K562 (cell line): ENCODE data around the gene LTB4R2. TPM values are rescaled to one million over a fixed set of nuclear protein-coding genes. Genes with fewer than 3 reads are reported as not detected.

ENCODE experiments used
- CBX1 ChIP-seq: sonication (generic); IDR thresholded peaks from 2 replicates; pipeline ENCODE4 v1.6.1; 2016; ENCODE audit warnings: antibody characterized with exemption, low read depth, mild to moderate bottlenecking
- E2F4 ChIP-seq: sonication (generic); formaldehyde crosslinking; IDR thresholded peaks from 2 replicates; pipeline ENCODE4 v1.8.0; 2022; ENCODE audit warnings: mild to moderate bottlenecking, low read depth, missing genetic modification reagents
- EP400 ChIP-seq: fragments of 450-650 bp; IDR thresholded peaks from 2 replicates; pipeline ENCODE4 v1.6.1; 2017; ENCODE audit warnings: antibody characterized with exemption, mild to moderate bottlenecking, moderate library complexity
- EZH2 ChIP-seq: IDR thresholded peaks from 2 replicates; pipeline ENCODE4 v1.6.1; 2012; ENCODE audit warnings: low read depth, mild to moderate bottlenecking, inconsistent platforms, low read length, borderline replicate concordance
- GATAD2A ChIP-seq: fragments of 450-650 bp; IDR thresholded peaks from 2 replicates; pipeline ENCODE4 v1.6.1; 2017
- MAX ChIP-seq: sonication (generic); formaldehyde crosslinking; IDR thresholded peaks from 2 replicates; pipeline ENCODE4 v1.9.0; 2022; ENCODE audit warnings: mild to moderate bottlenecking, missing genetic modification reagents
- NFE2 ChIP-seq: IDR thresholded peaks from 2 replicates; pipeline ENCODE4 v1.6.1; 2014; ENCODE audit warnings: antibody characterized with exemption, low read depth
- RBFOX2 ChIP-seq: fragments of 200-400 bp; formaldehyde crosslinking; IDR thresholded peaks from 2 replicates; pipeline ENCODE4 v1.6.1; 2017; ENCODE audit warnings: low read depth, mild to moderate bottlenecking, low read length, moderate library complexity
- ZNF282 ChIP-seq: sonication (generic); formaldehyde crosslinking; IDR thresholded peaks from 2 replicates; pipeline ENCODE4 v1.8.1; 2023; ENCODE audit warnings: missing genetic modification reagents
- ZNF445 ChIP-seq: fragments of 250-450 bp; sonication (Bioruptor Pico); IDR thresholded peaks from 2 replicates; pipeline ENCODE4 v1.4.0; 2020; ENCODE audit warnings: low read depth, mild to moderate bottlenecking, moderate library complexity
- ZNF639 ChIP-seq, 2 experiments: fragments of 200-800 bp in 1 of 2; sonication (Bioruptor generic) in 1 of 2; sonication (generic) in 1 of 2; formaldehyde crosslinking in 1 of 2; IDR thresholded peaks in 1 of 2; conservative IDR thresholded peaks in 1 of 2; 2 replicates each; pipeline versions ENCODE4 v1.5.0 to v1.6.1; 2016 to 2020; ENCODE audit warnings: missing compliant biosample characterization in 1 of 2, missing genetic modification characterization in 1 of 2, missing genetic modification reagents in 1 of 2
- ZNF695 ChIP-seq: fragments of 450-650 bp; formaldehyde crosslinking; IDR thresholded peaks from 2 replicates; pipeline ENCODE4 v1.4.0; 2020; ENCODE audit warnings: mild to moderate bottlenecking, moderate library complexity
- ZNF740 ChIP-seq, 3 experiments: fragments of 200-800 bp in 1 of 3; sonication (Bioruptor generic) in 1 of 3; sonication (generic) in 1 of 3; formaldehyde crosslinking in 1 of 3; IDR thresholded peaks; 2 replicates each; pipeline versions ENCODE4 v1.6.1 to v1.8.0; 2016 to 2022; ENCODE audit warnings: mild to moderate bottlenecking in 2 of 3, missing compliant biosample characterization in 2 of 3, missing genetic modification characterization in 2 of 3, missing genetic modification reagents in 1 of 3
- polyA plus RNA-seq, 8 experiments: library from polyadenylated mRNA; depleted of rRNA in 4 of 8; stranded (reverse) in 5 of 8; unstranded in 3 of 8; fragments of >200 nt; fragmentation: Nextera tagmentation in 2 of 8; fragmentation: Illumina TruSeq in 1 of 8; extraction: Ambion mirVana in 2 of 8; extraction: Trizol in 1 of 8; gene quantifications; 2 replicates each; pipeline versions ENCODE4 v1.2.1 to v1.2.3, GENCODE V29; 2011 to 2014; ENCODE audit warnings: inconsistent platforms in 1 of 8, missing spikeins in 1 of 8
- total RNA-seq, 7 experiments: library from RNA; depleted of rRNA in 6 of 7; stranded (reverse); fragments of >200 nt in 6 of 7; fragmentation: Illumina TruSeq in 2 of 7; extraction: Trizol in 2 of 7; gene quantifications; 2 replicates each; pipeline versions ENCODE4 v1.2.1 to v1.2.3, GENCODE V29; 2011 to 2021; ENCODE audit warnings: low replicate concordance in 1 of 7
- TF ChIP-seq, protein P1 (sequence below): fragments of 450-650 bp; formaldehyde crosslinking; IDR thresholded peaks from 2 replicates; pipeline ENCODE4 v1.4.0; 2022; ENCODE audit warnings: missing genetic modification characterization
- TF ChIP-seq, protein P2 (sequence below): sonication (generic); formaldehyde crosslinking; IDR thresholded peaks from 2 replicates; pipeline ENCODE4 v1.8.0; 2022; ENCODE audit warnings: mild to moderate bottlenecking, missing genetic modification reagents
- TF ChIP-seq, protein P3 (sequence below): fragments of 450-650 bp; conservative IDR thresholded peaks from 2 replicates; pipeline ENCODE4 v1.6.1; 2016; ENCODE audit warnings: missing genetic modification characterization, low read depth, mild to moderate bottlenecking, missing compliant biosample characterization, moderate library complexity
- TF ChIP-seq, protein P4 (sequence below): fragments of 250-450 bp; sonication (Bioruptor Pico); IDR thresholded peaks from 2 replicates; pipeline ENCODE4 v1.5.0; 2021

The LTB4R2 gene
- total and polyA plus RNA-seq, 9 of the 15 experiments (the other 6 are each of a cell fraction or from before 2014, with no cell fraction given), result 0.03 to 11.6 (median 2.8) TPM; not detected in 1

DNA sequence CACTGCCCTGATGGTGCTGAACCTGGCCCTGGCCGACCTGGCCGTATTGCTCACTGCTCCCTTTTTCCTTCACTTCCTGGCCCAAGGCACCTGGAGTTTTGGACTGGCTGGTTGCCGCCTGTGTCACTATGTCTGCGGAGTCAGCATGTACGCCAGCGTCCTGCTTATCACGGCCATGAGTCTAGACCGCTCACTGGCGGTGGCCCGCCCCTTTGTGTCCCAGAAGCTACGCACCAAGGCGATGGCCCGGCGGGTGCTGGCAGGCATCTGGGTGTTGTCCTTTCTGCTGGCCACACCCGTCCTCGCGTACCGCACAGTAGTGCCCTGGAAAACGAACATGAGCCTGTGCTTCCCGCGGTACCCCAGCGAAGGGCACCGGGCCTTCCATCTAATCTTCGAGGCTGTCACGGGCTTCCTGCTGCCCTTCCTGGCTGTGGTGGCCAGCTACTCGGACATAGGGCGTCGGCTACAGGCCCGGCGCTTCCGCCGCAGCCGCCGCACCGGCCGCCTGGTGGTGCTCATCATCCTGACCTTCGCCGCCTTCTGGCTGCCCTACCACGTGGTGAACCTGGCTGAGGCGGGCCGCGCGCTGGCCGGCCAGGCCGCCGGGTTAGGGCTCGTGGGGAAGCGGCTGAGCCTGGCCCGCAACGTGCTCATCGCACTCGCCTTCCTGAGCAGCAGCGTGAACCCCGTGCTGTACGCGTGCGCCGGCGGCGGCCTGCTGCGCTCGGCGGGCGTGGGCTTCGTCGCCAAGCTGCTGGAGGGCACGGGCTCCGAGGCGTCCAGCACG, 6.1 kb downstream of the LTB4R2 start (continued):
- TF ChIP-seq E2F4, result 0 out of 2 replicates have a peak, but pooled peaks have one; percentile 46
- TF ChIP-seq, protein P1, sequence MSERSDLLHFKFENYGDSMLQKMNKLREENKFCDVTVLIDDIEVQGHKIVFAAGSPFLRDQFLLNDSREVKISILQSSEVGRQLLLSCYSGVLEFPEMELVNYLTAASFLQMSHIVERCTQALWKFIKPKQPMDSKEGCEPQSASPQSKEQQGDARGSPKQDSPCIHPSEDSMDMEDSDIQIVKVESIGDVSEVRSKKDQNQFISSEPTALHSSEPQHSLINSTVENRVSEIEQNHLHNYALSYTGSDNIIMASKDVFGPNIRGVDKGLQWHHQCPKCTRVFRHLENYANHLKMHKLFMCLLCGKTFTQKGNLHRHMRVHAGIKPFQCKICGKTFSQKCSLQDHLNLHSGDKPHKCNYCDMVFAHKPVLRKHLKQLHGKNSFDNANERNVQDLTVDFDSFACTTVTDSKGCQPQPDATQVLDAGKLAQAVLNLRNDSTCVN (CRISPR knock-in tag), result no peak
- TF ChIP-seq GATAD2A, result no peak
- TF ChIP-seq RBFOX2, result peak; percentile 82
- TF ChIP-seq, protein P2, sequence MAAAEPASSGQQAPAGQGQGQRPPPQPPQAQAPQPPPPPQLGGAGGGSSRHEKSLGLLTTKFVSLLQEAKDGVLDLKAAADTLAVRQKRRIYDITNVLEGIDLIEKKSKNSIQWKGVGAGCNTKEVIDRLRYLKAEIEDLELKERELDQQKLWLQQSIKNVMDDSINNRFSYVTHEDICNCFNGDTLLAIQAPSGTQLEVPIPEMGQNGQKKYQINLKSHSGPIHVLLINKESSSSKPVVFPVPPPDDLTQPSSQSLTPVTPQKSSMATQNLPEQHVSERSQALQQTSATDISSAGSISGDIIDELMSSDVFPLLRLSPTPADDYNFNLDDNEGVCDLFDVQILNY, result peak; percentile 74; the same call in 1 of the 2 replicates
- no peak for TF ChIP-seq ZNF445 (CRISPR knock-in tag)
- TF ChIP-seq NFE2, result 0 out of 2 replicates have a peak, but pooled peaks have one; percentile 15
- peak; percentile 56 for TF ChIP-seq EP400
- TF ChIP-seq ZNF639 (CRISPR knock-in tag; conservative IDR thresholded peaks at IDR 0.05 in 1 of 2, IDR thresholded peaks at IDR 0.05 in 1 of 2), result peak in 1 of 2 experiments; percentile 68; a peak in 1 of 4 replicates
- TF ChIP-seq ZNF740 (CRISPR knock-in tag; IDR thresholded peaks at IDR 0.05), result no peak
- no peak for TF ChIP-seq ZNF740 (tag; IDR thresholded peaks at IDR 0.05)
- no peak for TF ChIP-seq ZNF695 (CRISPR knock-in tag)
- TF ChIP-seq, protein P3, sequence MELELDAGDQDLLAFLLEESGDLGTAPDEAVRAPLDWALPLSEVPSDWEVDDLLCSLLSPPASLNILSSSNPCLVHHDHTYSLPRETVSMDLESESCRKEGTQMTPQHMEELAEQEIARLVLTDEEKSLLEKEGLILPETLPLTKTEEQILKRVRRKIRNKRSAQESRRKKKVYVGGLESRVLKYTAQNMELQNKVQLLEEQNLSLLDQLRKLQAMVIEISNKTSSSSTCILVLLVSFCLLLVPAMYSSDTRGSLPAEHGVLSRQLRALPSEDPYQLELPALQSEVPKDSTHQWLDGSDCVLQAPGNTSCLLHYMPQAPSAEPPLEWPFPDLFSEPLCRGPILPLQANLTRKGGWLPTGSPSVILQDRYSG (tag), result no peak
- peak; percentile 98 for TF ChIP-seq MAX
- 0 out of 2 replicates have a peak, but pooled peaks have one; percentile 22 for TF ChIP-seq CBX1
- TF ChIP-seq ZNF282, result 0 out of 2 replicates have a peak, but pooled peaks have one; percentile 52
- no peak for TF ChIP-seq EZH2
- TF ChIP-seq, protein P4, sequence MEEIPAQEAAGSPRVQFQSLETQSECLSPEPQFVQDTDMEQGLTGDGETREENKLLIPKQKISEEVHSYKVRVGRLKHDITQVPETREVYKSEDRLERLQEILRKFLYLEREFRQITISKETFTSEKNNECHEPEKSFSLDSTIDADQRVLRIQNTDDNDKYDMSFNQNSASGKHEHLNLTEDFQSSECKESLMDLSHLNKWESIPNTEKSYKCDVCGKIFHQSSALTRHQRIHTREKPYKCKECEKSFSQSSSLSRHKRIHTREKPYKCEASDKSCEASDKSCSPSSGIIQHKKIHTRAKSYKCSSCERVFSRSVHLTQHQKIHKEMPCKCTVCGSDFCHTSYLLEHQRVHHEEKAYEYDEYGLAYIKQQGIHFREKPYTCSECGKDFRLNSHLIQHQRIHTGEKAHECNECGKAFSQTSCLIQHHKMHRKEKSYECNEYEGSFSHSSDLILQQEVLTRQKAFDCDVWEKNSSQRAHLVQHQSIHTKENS (CRISPR knock-in tag), result no peak
